GM12874 (cell line): Measurements from ENCODE around the gene MPDU1.

ENCODE experiments used
- CTCF ChIP-seq: IDR thresholded peaks from 2 replicates; pipeline ENCODE4 v1.5.1; 2011; ENCODE audit warnings: low read depth, mild to moderate bottlenecking, control low read depth, low read length, moderate library complexity; ENCODE audit not compliant: insufficient read depth

MPDU1 gene

GRCh38 chr17:7561589-7562207, 22.0 kb upstream of the MPDU1 start, which contains the start of gene SENP3:
SENP3 (plus strand) TSS chr17:7561919; CDS start chr17:7563077, 1,158 bp downstream.
- TF ChIP-seq CTCF = no peak

DNA sequence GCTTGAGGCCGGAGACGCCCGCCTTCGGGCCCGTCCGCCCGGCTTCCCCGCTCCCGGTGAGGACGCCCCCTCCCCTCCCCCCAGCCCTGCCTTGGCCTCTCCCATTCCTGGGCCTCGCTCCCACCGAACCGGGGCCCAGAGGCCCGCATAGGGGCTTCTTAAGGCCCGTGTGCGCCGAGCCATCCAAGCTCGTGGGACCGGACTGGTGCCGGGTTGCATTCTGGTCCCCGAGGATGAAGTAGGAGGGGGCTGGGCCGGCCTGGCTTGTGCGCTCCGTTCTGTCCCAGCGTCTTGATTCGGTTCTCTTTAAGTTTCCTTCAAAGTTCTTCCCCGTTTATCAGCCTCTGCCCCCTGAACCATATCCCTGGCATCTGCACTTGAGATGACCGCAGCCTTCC, 21.4 kb upstream of the MPDU1 start:
- no peak for TF ChIP-seq CTCF

- TF ChIP-seq CTCF = no peak
These were observed 20.4 kb upstream of the MPDU1 start for GRCh38 chr17:7563115-7563869.

DNA sequence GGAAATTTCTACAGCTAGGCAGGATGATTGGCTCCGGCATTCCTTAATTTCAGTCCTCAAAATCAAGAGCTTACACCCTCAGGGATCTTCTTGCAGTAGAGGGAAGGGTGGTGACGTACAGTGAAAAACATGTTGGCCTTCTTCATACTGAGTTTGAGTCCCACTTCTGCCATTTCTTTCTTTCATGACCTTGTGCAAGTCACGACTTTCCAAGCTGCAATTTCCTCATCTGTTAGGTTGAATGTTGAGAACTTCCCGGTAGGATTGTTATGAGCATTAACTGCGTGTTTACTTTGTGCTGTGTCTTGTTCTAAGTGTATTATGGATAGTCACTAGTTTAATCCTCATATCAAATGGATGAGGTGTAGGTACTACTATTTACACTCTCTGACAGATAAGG, 14.1 kb upstream of the MPDU1 start:
- no peak for TF ChIP-seq CTCF

GRCh38 chr17:7570351-7570750, 13.3 kb upstream of the MPDU1 start:
- TF ChIP-seq CTCF = no peak

GRCh38 chr17:7572338-7572587, 11.4 kb upstream of the MPDU1 start:
- no peak for TF ChIP-seq CTCF

GRCh38 chr17:7572588-7573323, 10.9 kb upstream of the MPDU1 start:
- TF ChIP-seq CTCF = no peak
